Heart left ventricle (tissue), 16 donors: ENCODE data around the gene POLG. TPM values are rescaled to one million over a fixed set of nuclear protein-coding genes. Genes with fewer than 3 reads are reported as not detected.

Source experiments
- ATAC-seq, 4 donors: fragments of 200-7000 bp; cut with Tn5 transposase; one replicate each; pipeline ENCODE4 v1.9.1; 2020 to 2022; ENCODE audit warnings: moderate library complexity in 4 of 4, mild to moderate bottlenecking in 3 of 4, moderate number of reproducible peaks in 1 of 4
- DNase-seq, 5 donors: peaks; one replicate each; pipeline ENCODE4 v3.0.0-alpha.2; 2020
- H3K27ac ChIP-seq, 12 donors: fragments of 200-600 bp; sonication (generic) in 4 of 12; one replicate each; pipeline versions ENCODE4 v1.5.0 to v1.8.0; 2016 to 2022; ENCODE audit warnings: mild to moderate bottlenecking in 2 of 12
- H3K27me3 ChIP-seq, 9 donors: fragments of 200-600 bp; sonication (generic) in 2 of 9; one replicate each; pipeline versions ENCODE4 v1.5.1 to v1.8.0; 2016 to 2022; ENCODE audit warnings: mild to moderate bottlenecking in 3 of 9
- H3K36me3 ChIP-seq, 9 donors: fragments of 200-600 bp; sonication (generic) in 2 of 9; one replicate each; pipeline versions ENCODE4 v1.5.0 to v1.8.0; 2018 to 2022; ENCODE audit warnings: mild to moderate bottlenecking in 2 of 9
- H3K4me1 ChIP-seq, 12 donors: fragments of 200-600 bp; sonication (generic) in 4 of 12; one replicate each; pipeline versions ENCODE4 v1.5.0 to v1.8.0; 2016 to 2022; ENCODE audit warnings: mild to moderate bottlenecking in 3 of 12
- H3K4me3 ChIP-seq, 12 donors: fragments of 200-600 bp; sonication (generic) in 4 of 12; one replicate each; pipeline versions ENCODE4 v1.5.0 to v1.8.0; 2017 to 2022; ENCODE audit warnings: mild to moderate bottlenecking in 9 of 12, moderate library complexity in 4 of 12
- H3K9me3 ChIP-seq, 12 donors: fragments of 200-600 bp; sonication (generic) in 4 of 12; one replicate each; pipeline versions ENCODE4 v1.5.0 to v1.8.0; 2016 to 2022; ENCODE audit warnings: mild to moderate bottlenecking in 1 of 12
- CTCF ChIP-seq, 12 donors: fragments of 200-600 bp; sonication (generic) in 4 of 12; IDR thresholded peaks; one replicate each; pipeline versions ENCODE4 v1.5.0 to v1.8.0; 2018 to 2022; ENCODE audit warnings: antibody characterized with exemption in 12 of 12, mild to moderate bottlenecking in 5 of 12
- POLR2A ChIP-seq, 2 donors: fragments of 450-650 bp; IDR thresholded peaks; one replicate each; pipeline ENCODE4 v1.6.1; 2017; ENCODE audit warnings: antibody characterized with exemption in 2 of 2, mild to moderate bottlenecking in 2 of 2, moderate library complexity in 2 of 2
- WGBS, 4 donors: extraction: QIAGEN DNeasy Blood & Tissue Kit in 2 of 4; methylation state at CpG; one replicate each; pipeline versions ENCODE4 v1.1.5 to v1.1.7; 2013 to 2018; 5-methylcytosine and 5-hydroxymethylcytosine counted together
- intact Hi-C, 10 donors: fragments of 100-400 bp; cut with DNase I; formaldehyde crosslinking; loops; one replicate each; pipeline versions ENCODE4 v1.11.1 to v1.14.2; 2022
- polyA plus RNA-seq, 2 donors: library from polyadenylated mRNA; stranded (reverse); fragments of 200-250 nt; gene quantifications; one replicate each; pipeline ENCODE4 v1.2.3, GENCODE V29; 2013
- total RNA-seq, 9 donors: library from RNA; depleted of rRNA in 2 of 9; stranded (reverse); fragments of >200 nt in 2 of 9; fragmentation: NEBNext Ultra II Directional in 3 of 9; extraction: Animal tissue kit (Norgen Biotek cat#: 25700) in 3 of 9; gene quantifications; one replicate each; pipeline versions ENCODE4 v1.1.0 to v1.2.4, GENCODE V29; 2016 to 2023
- donor health status: ischemic (EF 13 %, LVEDD 7.1; RV severe dilation, severe dysfunction).
- donor health status: healthy with polysubstance abuse.
- donor health status: DM: no; HTN: yes; CAD: no.
- donor health status: DM: no; HTN: no; CAD: no.
- donor health status: ischemic (EF 25% LVEDD 6.9; RV normal size, moderate dysfunction).
- donor health status: ischemic (EF 25% LVEDD 5.7; RV mildly dilated, moderate dysfunction).
- donor health status: healthy.
- donor health status: DM: yes; HTN: yes; CAD: no.
- donor health status: ischemic (EF 35%, LVEDD 5.7; RV mildly dilated, moderate dysfunction).
- donor health status: nonischemic (EF 11% LVEDD 7.7; RV severe dilation, severe dysfunction).
- donor health status: DM: yes; HTN: yes; CAD: no.
- donor health status: PGD.
- donor health status: ischemic (EF 29% LVEDD 5.4; RV normal size, mild dysfunction).
- donor health status: nonischemic (EF 23%, LVEDD 6.1; RV moderate dilation, normal function).

Gene POLG
- total and polyA plus RNA-seq, 11 donors: 32.1 to 79.8 (median 38.4) TPM

- H3K9me3 ChIP-seq: no peaks in the 10 kb centered on the region
- 70 to 89% (median 74%) methylated on average over 11 of the region's 11 CpGs for WGBS, 4 donors
- no peaks in the 10 kb centered on the region for H3K36me3 ChIP-seq
- DNase-seq (no peak), ATAC-seq (no peak)
- H3K27ac ChIP-seq: no peak overlapping the region
- no peak for TF ChIP-seq POLR2A (IDR thresholded peaks at IDR 0.05)
- no peak for TF ChIP-seq CTCF (IDR thresholded peaks at IDR 0.05)
- intact Hi-C loops: no loop called here
- peaks cover 24 to 72% (median 38%) of the 10 kb centered on the region in 9 donors for H3K27me3 ChIP-seq
- peaks cover 0 to 21% (median 14%) of the 10 kb centered on the region in 12 donors for H3K4me1 ChIP-seq
- no peak overlapping the region for H3K4me3 ChIP-seq
These were observed 47.5 kb upstream of the POLG start for GRCh38 chr15:89381888-89382686.

DNA sequence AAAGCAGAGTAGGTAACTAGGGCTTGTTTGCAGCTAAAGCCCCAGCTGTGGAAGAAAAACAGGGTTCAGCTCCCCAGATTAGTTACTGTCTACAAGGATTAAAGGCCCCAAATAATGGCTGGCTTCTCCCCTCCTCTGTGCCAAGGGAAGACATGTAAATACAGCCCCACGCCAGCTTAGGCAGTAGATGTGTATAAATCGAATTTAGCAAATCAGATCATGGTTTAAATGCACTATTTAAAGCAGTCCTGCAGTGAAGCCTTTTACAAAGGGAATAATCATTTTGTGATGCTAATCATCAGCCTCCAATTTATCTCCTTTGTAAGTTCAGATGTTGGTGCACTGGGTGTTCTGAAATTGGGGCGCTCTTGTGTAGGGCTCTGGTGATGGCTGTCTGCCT, 46.7 kb upstream of the POLG start:
- no peaks in the 10 kb centered on the region for H3K36me3 ChIP-seq
- ATAC-seq (no peak), DNase-seq (no peak)
- H3K4me1 ChIP-seq: peaks cover 0 to 21% (median 14%) of the 10 kb centered on the region in 12 donors
- intact Hi-C loops: no loop called here
- H3K27me3 ChIP-seq: peaks cover 24 to 80% (median 45%) of the 10 kb centered on the region in 9 donors
- WGBS, 4 donors: 62 to 72% (median 69%) methylated on average over 3 of the region's 3 CpGs
- no peak overlapping the region for H3K27ac ChIP-seq
- no peak for TF ChIP-seq CTCF (IDR thresholded peaks at IDR 0.05)
- no peak for TF ChIP-seq POLR2A (IDR thresholded peaks at IDR 0.05)
- H3K4me3 ChIP-seq: no peak overlapping the region
- H3K9me3 ChIP-seq: no peaks in the 10 kb centered on the region

GRCh38 chr15:89379818-89380217, 45.2 kb upstream of the POLG start:
- no peak for ATAC-seq
- WGBS, 4 donors: 48 to 69% (median 62%) methylated on average over 4 to 5 of the region's 5 CpGs
- Histone ChIP-seq H3K27me3 (peaks cover 24 to 95% (median 57%) of the 10 kb centered on the region in 9 donors), H3K9me3 (no peaks in the 10 kb centered on the region), H3K4me3 (peak overlapping the region in 1 of 12 donors; percentile 55), H3K36me3 (no peaks in the 10 kb centered on the region), H3K27ac (no peak overlapping the region), H3K4me1 (peaks cover 0 to 21% (median 14%) of the 10 kb centered on the region in 12 donors)
- DNase-seq: no peak
- intact Hi-C loops: no loop called here
- TF ChIP-seq POLR2A (IDR thresholded peaks at IDR 0.05) (no peak), CTCF (IDR thresholded peaks at IDR 0.05) (no peak)

- H3K4me1 ChIP-seq: peaks cover 0 to 21% (median 14%) of the 10 kb centered on the region in 12 donors
- H3K9me3 ChIP-seq: no peaks in the 10 kb centered on the region
- ATAC-seq (no peak), DNase-seq (no peak)
- peak overlapping the region in 1 of 12 donors; percentile 34 for H3K27ac ChIP-seq
- H3K36me3 ChIP-seq: no peaks in the 10 kb centered on the region
- 14 to 72% (median 31%) methylated on average over 4 to 28 of the region's 28 CpGs for WGBS, 4 donors
- peak overlapping the region; percentile 10 to 61 (median 51) for H3K4me3 ChIP-seq
- peaks cover 24 to 97% (median 63%) of the 10 kb centered on the region in 9 donors for H3K27me3 ChIP-seq
- no peak for TF ChIP-seq POLR2A (IDR thresholded peaks at IDR 0.05)
- intact Hi-C loops: no loop called here
These were observed 44.6 kb upstream of the POLG start for GRCh38 chr15:89379251-89379695.
